OCI-LY3 (cell line): ENCODE results near the gene IDNK.

Experiments used
- EZH2phosphoT487 ChIP-seq: fragments of 200-600 bp; shearing (Covaris generic); IDR thresholded peaks from 2 replicates; pipeline ENCODE4 v1.6.1; 2018; ENCODE audit warnings: antibody characterized with exemption, mixed run types, low read depth
- TF ChIP-seq, protein P1 (sequence below): fragments of 200-600, 300-600 bp; sonication (generic); IDR thresholded peaks from 2 replicates; pipeline ENCODE4 v1.5.1; 2014; ENCODE audit warnings: antibody characterized with exemption, low read length, low read depth

GRCh38 chr9:83665580-83666200 lies 42.7 kb downstream of the IDNK start:
- no peak for TF ChIP-seq EZH2phosphoT487
- TF ChIP-seq, protein P1, sequence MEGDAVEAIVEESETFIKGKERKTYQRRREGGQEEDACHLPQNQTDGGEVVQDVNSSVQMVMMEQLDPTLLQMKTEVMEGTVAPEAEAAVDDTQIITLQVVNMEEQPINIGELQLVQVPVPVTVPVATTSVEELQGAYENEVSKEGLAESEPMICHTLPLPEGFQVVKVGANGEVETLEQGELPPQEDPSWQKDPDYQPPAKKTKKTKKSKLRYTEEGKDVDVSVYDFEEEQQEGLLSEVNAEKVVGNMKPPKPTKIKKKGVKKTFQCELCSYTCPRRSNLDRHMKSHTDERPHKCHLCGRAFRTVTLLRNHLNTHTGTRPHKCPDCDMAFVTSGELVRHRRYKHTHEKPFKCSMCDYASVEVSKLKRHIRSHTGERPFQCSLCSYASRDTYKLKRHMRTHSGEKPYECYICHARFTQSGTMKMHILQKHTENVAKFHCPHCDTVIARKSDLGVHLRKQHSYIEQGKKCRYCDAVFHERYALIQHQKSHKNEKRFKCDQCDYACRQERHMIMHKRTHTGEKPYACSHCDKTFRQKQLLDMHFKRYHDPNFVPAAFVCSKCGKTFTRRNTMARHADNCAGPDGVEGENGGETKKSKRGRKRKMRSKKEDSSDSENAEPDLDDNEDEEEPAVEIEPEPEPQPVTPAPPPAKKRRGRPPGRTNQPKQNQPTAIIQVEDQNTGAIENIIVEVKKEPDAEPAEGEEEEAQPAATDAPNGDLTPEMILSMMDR, result no peak
